Measurements from ENCODE around the gene HLA-DPA1. TPM values are rescaled to one million over a fixed set of nuclear protein-coding genes. Genes with fewer than 3 reads are reported as not detected.

The HLA-DPA1 gene
- total RNA-seq, 1 experiment from 2014 or later = 0.43 TPM

DNA sequence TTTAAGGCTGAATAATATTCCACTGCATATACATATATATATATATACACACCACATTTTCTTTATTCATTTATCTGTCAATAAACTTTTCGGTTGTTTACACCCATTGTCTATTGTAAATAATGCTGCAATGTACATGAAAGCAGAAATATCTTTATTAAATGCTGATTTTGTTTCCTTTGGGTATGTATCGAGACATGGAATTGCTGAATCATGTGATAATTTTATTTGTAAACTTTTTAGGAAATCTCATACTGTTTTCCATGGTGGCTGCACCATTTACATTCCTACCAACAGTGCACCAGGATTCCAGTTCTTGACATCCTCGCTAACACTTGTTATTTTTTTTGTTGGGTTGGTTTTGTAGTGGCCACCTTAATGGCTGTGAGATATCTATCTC lies 49.9 kb downstream of the HLA-DPA1 start:
- TF ChIP-seq, protein P1, sequence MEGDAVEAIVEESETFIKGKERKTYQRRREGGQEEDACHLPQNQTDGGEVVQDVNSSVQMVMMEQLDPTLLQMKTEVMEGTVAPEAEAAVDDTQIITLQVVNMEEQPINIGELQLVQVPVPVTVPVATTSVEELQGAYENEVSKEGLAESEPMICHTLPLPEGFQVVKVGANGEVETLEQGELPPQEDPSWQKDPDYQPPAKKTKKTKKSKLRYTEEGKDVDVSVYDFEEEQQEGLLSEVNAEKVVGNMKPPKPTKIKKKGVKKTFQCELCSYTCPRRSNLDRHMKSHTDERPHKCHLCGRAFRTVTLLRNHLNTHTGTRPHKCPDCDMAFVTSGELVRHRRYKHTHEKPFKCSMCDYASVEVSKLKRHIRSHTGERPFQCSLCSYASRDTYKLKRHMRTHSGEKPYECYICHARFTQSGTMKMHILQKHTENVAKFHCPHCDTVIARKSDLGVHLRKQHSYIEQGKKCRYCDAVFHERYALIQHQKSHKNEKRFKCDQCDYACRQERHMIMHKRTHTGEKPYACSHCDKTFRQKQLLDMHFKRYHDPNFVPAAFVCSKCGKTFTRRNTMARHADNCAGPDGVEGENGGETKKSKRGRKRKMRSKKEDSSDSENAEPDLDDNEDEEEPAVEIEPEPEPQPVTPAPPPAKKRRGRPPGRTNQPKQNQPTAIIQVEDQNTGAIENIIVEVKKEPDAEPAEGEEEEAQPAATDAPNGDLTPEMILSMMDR (conservative IDR thresholded peaks at IDR 0.05; ENCODE audit: low read depth, low read length) = no peak
- no peak for TF ChIP-seq EZH2 (IDR thresholded peaks at IDR 0.05; ENCODE audit: borderline replicate concordance, low read depth, low read length, poor library complexity, severe bottlenecking)
- Histone ChIP-seq H3K4me1 (ENCODE audit: insufficient read depth, low read length, poor library complexity, severe bottlenecking) (no peaks in the 10 kb centered on the region), H3K4me3 (ENCODE audit: low read depth, low read length, poor library complexity, severe bottlenecking) (no peak overlapping the region), H3K27ac (ENCODE audit: low read depth, low read length, poor library complexity, severe bottlenecking) (no peak overlapping the region), H3K9me3 (ENCODE audit: low read depth, low read length, poor library complexity, severe bottlenecking) (no peaks in the 10 kb centered on the region), H3K27me3 (replicated peaks; ENCODE audit: insufficient read depth, low read depth, low read length, poor library complexity) (peaks cover 16% of the 10 kb centered on the region), H3K36me3 (ENCODE audit: insufficient read depth, low read length, poor library complexity, severe bottlenecking) (no peaks in the 10 kb centered on the region)
- ChIA-PET CTCF (no interaction called here), POLR2A (ENCODE audit: low non-redundant PET) (no interaction called here)
- intact Hi-C loops (cut with micrococcal nuclease; ENCODE audit: unreplicated experiment) = loop anchor here (10.0 kb wide), 1 partner anchor 51 kb away; the partner anchor contains the start of genes HLA-DPA1 and HLA-DPB1
- DNase-seq (ENCODE audit: low spot score) = no peak
- BruUV-seq (replicated peaks) = no TSS peak

DNA sequence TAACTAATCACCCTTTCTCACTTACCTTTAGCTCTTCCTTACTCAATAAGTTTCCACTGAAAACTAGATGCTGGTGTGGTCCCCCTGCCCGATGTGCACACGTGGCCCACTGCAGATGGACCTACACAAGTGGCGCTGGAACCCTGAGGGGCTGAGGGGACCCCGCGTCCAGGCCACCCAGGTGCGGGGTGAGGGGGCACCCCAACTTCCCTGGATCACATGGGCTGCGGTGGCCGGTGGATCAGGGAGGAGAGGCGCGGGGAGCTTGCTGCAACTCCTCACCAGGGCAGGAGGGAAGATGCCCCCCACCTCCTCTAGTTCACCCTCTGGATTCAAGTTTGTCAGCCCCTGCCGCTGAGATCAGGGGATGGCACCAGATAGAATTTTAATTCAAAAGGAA lies 51.5 kb downstream of the HLA-DPA1 start:
- Histone ChIP-seq H3K27ac (ENCODE audit: low read depth, low read length, poor library complexity, severe bottlenecking) (no peak overlapping the region), H3K4me3 (ENCODE audit: low read depth, low read length, poor library complexity, severe bottlenecking) (no peak overlapping the region), H3K27me3 (replicated peaks; ENCODE audit: insufficient read depth, low read depth, low read length, poor library complexity) (peaks cover 11% of the 10 kb centered on the region), H3K4me1 (ENCODE audit: insufficient read depth, low read length, poor library complexity, severe bottlenecking) (no peaks in the 10 kb centered on the region), H3K36me3 (ENCODE audit: insufficient read depth, low read length, poor library complexity, severe bottlenecking) (no peaks in the 10 kb centered on the region), H3K9me3 (ENCODE audit: low read depth, low read length, poor library complexity, severe bottlenecking) (no peaks in the 10 kb centered on the region)
- BruUV-seq (replicated peaks) = no TSS peak
- intact Hi-C loops (cut with micrococcal nuclease; ENCODE audit: unreplicated experiment) = loop anchor here (10.0 kb wide), 1 partner anchor 53 kb away; the partner anchor contains the start of genes HLA-DPA1 and HLA-DPB1
- DNase-seq (ENCODE audit: low spot score) = no peak
- POLR2A ChIA-PET (ENCODE audit: low non-redundant PET) = no interaction called here
- TF ChIP-seq, protein P1 (conservative IDR thresholded peaks at IDR 0.05; ENCODE audit: low read depth, low read length) = no peak
- TF ChIP-seq EZH2 (IDR thresholded peaks at IDR 0.05; ENCODE audit: borderline replicate concordance, low read depth, low read length, poor library complexity, severe bottlenecking) = no peak
- CTCF ChIA-PET = no interaction called here

DNA sequence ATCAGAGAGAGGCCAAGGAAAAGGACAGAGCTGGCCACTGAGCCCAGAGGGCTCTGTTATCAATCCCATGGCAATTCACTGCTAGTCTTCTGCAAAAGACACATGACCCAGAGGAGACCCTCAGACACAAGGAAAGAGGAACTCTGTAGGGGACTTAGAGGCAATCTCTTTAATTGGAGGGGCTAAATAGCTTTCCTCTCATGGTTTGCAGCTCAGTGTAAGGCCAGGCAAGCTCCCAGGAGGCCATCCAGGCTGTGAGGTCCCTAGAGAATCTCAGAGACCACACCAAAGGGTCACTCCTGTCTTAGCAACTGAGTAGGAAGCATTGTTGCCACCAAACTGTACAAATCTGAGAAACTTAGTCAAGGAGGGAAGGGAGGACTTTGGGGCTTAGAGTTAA lies 54.1 kb downstream of the HLA-DPA1 start:
- Histone ChIP-seq H3K27me3 (replicated peaks; ENCODE audit: insufficient read depth, low read depth, low read length, poor library complexity) (peaks cover 5% of the 10 kb centered on the region), H3K4me3 (ENCODE audit: low read depth, low read length, poor library complexity, severe bottlenecking) (no peak overlapping the region), H3K36me3 (ENCODE audit: insufficient read depth, low read length, poor library complexity, severe bottlenecking) (no peaks in the 10 kb centered on the region), H3K9me3 (ENCODE audit: low read depth, low read length, poor library complexity, severe bottlenecking) (no peaks in the 10 kb centered on the region), H3K27ac (ENCODE audit: low read depth, low read length, poor library complexity, severe bottlenecking) (no peak overlapping the region), H3K4me1 (ENCODE audit: insufficient read depth, low read length, poor library complexity, severe bottlenecking) (no peaks in the 10 kb centered on the region)
- TF ChIP-seq EZH2 (IDR thresholded peaks at IDR 0.05; ENCODE audit: borderline replicate concordance, low read depth, low read length, poor library complexity, severe bottlenecking) = no peak
- TF ChIP-seq, protein P1 (conservative IDR thresholded peaks at IDR 0.05; ENCODE audit: low read depth, low read length) = no peak
- BruUV-seq (replicated peaks) = no TSS peak
- CTCF ChIA-PET = no interaction called here
- POLR2A ChIA-PET (ENCODE audit: low non-redundant PET) = no interaction called here
- no peak for DNase-seq (ENCODE audit: low spot score)
- intact Hi-C loops (cut with micrococcal nuclease; ENCODE audit: unreplicated experiment) = loop anchor here (10.0 kb wide), 1 partner anchor 125 kb away; no protein-coding TSS in a partner anchor

Measured in A673 (cell line).